ENCODE results near the gene ANKRD28. TPM values are rescaled to one million over a fixed set of nuclear protein-coding genes. Genes with fewer than 3 reads are reported as not detected.

Gene ANKRD28
- total RNA-seq, 1 experiment from 2014 or later = 89.3 TPM

- peak overlapping the region; percentile 7 to 28; a peak in 2 of 4 replicates for H3K4me3 ChIP-seq (ENCODE audit: low read depth in 2 of 2, low read length in 2 of 2)
- H3K27ac ChIP-seq (ENCODE audit: low read length) = peak overlapping the region; percentile 99
- ChIA-PET CTCF (no interaction called here), POLR2A (no interaction called here)
- no peaks in the 10 kb centered on the region for H3K9me3 ChIP-seq (ENCODE audit: control insufficient read depth, insufficient read depth, low read depth, low read length)
- peaks cover 61% of the 10 kb centered on the region for H3K4me1 ChIP-seq (ENCODE audit: control insufficient read depth, insufficient read depth, low read length)
- H3K36me3 ChIP-seq (ENCODE audit: control insufficient read depth, insufficient read depth, low read length) = no peaks in the 10 kb centered on the region
- ATAC-seq (peak; percentile 84), DNase-seq (ENCODE audit: low read depth, low spot score) (no peak)
- TF ChIP-seq POLR2AphosphoS5 (IDR thresholded peaks at IDR 0.05; ENCODE audit: low read depth, low read length) (peak; percentile 82), TCF7L2 (IDR thresholded peaks at IDR 0.05; ENCODE audit: low read depth, low read length) (peak; percentile 87), SIN3A (IDR thresholded peaks at IDR 0.05; ENCODE audit: borderline replicate concordance, insufficient read depth, low read depth, low read length) (no peak)
- no TSS peak for BruUV-seq (replicated peaks)
- H3K27me3 ChIP-seq (ENCODE audit: control insufficient read depth, insufficient read depth, low read length) = no peaks in the 10 kb centered on the region
- in situ Hi-C loops (cut with HindIII; ENCODE audit: low pct_unique_long_range_greater_than_20kb, low sequenced_read_pairs) (no loop called here), intact Hi-C loops (cut with micrococcal nuclease; ENCODE audit: unreplicated experiment) (loop anchor here (5.0 kb wide), 1 partner anchor 167 kb away; the partner anchor contains the start of gene ANKRD28)
Observed at GRCh38 chr3:15630646-15631350, 167.0 kb downstream of the ANKRD28 start.

- POLR2A ChIA-PET = no interaction called here
- no TSS peak for BruUV-seq (replicated peaks)
Observed at GRCh38 chr3:15629860-15630597, 167.8 kb downstream of the ANKRD28 start.

GRCh38 chr3:15628967-15629366 lies 168.8 kb downstream of the ANKRD28 start:
- in situ Hi-C loops (cut with HindIII; ENCODE audit: low pct_unique_long_range_greater_than_20kb, low sequenced_read_pairs) = no loop called here
- Histone ChIP-seq H3K4me3 (ENCODE audit: low read depth in 2 of 2, low read length in 2 of 2) (no peak overlapping the region), H3K27ac (ENCODE audit: low read length) (peak overlapping the region; percentile 99), H3K27me3 (ENCODE audit: control insufficient read depth, insufficient read depth, low read length) (no peaks in the 10 kb centered on the region), H3K36me3 (ENCODE audit: control insufficient read depth, insufficient read depth, low read length) (no peaks in the 10 kb centered on the region), H3K9me3 (ENCODE audit: control insufficient read depth, insufficient read depth, low read depth, low read length) (no peaks in the 10 kb centered on the region), H3K4me1 (ENCODE audit: control insufficient read depth, insufficient read depth, low read length) (peaks cover 43% of the 10 kb centered on the region)
- intact Hi-C loops (cut with micrococcal nuclease; ENCODE audit: unreplicated experiment) = no loop called here
- ChIA-PET CTCF (no interaction called here), POLR2A (no interaction called here)
- TF ChIP-seq TCF7L2 (IDR thresholded peaks at IDR 0.05; ENCODE audit: low read depth, low read length) (no peak), REST (IDR thresholded peaks at IDR 0.05; ENCODE audit: insufficient read depth in 1 of 2, low read depth in 2 of 2, low read length in 1 of 2) (no peak), SIN3A (IDR thresholded peaks at IDR 0.05; ENCODE audit: borderline replicate concordance, insufficient read depth, low read depth, low read length) (no peak), CTCF (IDR thresholded peaks at IDR 0.05) (no peak), POLR2AphosphoS5 (IDR thresholded peaks at IDR 0.05; ENCODE audit: low read depth, low read length) (no peak)
- no peak for ATAC-seq
- BruUV-seq (replicated peaks) = no TSS peak
- no peak for DNase-seq (ENCODE audit: low read depth, low spot score)

More at GRCh38 chr3:15629860-15630597, 167.8 kb downstream of the ANKRD28 start:
- no peak for TF ChIP-seq SIN3A (IDR thresholded peaks at IDR 0.05; ENCODE audit: borderline replicate concordance, insufficient read depth, low read depth, low read length)
- TF ChIP-seq TCF7L2 (IDR thresholded peaks at IDR 0.05; ENCODE audit: low read depth, low read length) = no peak
- peak; percentile 77 for TF ChIP-seq CTCF (IDR thresholded peaks at IDR 0.05)
- Histone ChIP-seq H3K27me3 (ENCODE audit: control insufficient read depth, insufficient read depth, low read length) (no peaks in the 10 kb centered on the region), H3K4me1 (ENCODE audit: control insufficient read depth, insufficient read depth, low read length) (peaks cover 53% of the 10 kb centered on the region), H3K4me3 (ENCODE audit: low read depth in 2 of 2, low read length in 2 of 2) (no peak overlapping the region; a peak in 1 of 4 replicates), H3K27ac (ENCODE audit: low read length) (peak overlapping the region; percentile 99), H3K36me3 (ENCODE audit: control insufficient read depth, insufficient read depth, low read length) (no peaks in the 10 kb centered on the region), H3K9me3 (ENCODE audit: control insufficient read depth, insufficient read depth, low read depth, low read length) (no peaks in the 10 kb centered on the region)
- ATAC-seq = peak; percentile 80
- DNase-seq (ENCODE audit: low read depth, low spot score) = peak; percentile 66
- in situ Hi-C loops (cut with HindIII; ENCODE audit: low pct_unique_long_range_greater_than_20kb, low sequenced_read_pairs) (no loop called here), intact Hi-C loops (cut with micrococcal nuclease; ENCODE audit: unreplicated experiment) (loop anchor here (5.0 kb wide), 1 partner anchor 167 kb away; the partner anchor contains the start of gene ANKRD28)
- CTCF ChIA-PET = no interaction called here
